GM19240 (cell line): ENCODE results near the gene AHNAK2.

ENCODE experiments used
- DNase-seq: peaks from one replicate; pipeline ENCODE4 v3.0.0; 2011; ENCODE audit warnings: low spot score; ENCODE audit not compliant: insufficient read length

The AHNAK2 gene

GRCh38 chr14:104973385-104974145 is 4.6 kb downstream of the AHNAK2 start:
- no peak for DNase-seq

- no peak for DNase-seq
Measured at GRCh38 chr14:104973135-104973384, 5.1 kb downstream of the AHNAK2 start.

DNA sequence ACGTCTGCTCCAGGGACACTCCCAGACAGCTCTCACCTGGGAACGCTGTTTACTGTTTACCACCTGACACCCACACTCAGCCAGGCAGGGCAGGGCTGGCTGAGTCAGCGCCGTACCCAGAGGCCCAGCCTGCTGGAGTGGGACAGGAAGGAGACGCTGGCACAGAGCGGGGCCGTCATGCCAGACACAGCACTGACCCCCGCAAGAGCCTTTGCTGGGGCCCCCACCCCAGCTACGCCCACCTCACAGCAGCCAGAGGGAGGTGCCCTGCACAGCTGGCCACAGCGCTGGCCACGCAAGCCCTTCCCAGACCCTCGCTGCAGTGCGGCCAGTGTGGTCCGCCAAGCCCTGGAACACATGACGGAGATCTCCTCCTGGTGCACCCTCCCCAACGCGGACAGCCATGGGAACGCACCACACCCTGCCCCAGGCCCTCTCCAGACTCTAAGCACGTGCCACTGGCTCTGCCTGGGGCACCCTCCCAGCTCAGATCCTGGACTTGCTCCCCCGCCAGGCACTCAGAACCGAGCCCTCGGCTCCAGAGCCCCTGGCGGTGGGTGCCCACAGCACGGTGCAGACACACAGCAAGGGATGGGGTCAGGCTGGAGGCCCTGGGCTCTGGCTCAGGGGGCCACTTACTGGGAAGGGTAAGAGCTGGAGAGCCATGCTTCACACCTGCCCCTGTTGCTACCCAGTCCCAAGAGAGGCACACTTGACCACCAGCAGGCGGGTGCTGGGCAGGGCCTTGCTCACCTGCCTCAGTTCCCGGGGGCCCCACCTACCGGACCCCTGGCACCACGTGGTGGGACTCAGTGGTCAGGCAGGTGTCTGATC is 5.7 kb downstream of the AHNAK2 start:
- no peak for DNase-seq

GRCh38 chr14:104971447-104972240 is 6.5 kb downstream of the AHNAK2 start:
- no peak for DNase-seq

- no peak for DNase-seq
Measured at GRCh38 chr14:104970231-104971068, 7.7 kb downstream of the AHNAK2 start.

DNA sequence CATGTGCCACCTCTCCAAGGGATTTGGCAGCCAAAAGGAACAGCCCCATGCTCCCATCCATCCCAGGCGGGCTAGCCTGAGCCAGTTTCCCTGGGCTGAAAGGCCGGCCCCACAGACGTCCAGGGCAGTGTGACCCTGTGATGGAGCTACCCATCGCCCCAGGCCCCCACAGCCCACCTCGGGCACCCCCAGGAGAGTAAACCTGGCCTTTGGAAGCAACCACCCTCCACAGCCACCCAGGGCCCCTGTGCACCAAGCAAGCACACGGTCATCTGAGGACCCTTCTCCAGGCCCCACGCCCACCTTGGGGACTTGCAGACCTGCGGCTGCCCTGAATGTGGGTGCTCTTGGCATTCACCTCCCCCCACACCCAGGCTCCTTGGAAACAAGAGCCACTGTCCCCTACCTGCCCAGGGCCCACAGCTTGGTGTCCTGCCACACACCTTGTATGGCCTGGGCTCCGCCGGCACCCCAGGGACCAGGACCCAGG is 8.4 kb downstream of the AHNAK2 start:
- DNase-seq: no peak

DNA sequence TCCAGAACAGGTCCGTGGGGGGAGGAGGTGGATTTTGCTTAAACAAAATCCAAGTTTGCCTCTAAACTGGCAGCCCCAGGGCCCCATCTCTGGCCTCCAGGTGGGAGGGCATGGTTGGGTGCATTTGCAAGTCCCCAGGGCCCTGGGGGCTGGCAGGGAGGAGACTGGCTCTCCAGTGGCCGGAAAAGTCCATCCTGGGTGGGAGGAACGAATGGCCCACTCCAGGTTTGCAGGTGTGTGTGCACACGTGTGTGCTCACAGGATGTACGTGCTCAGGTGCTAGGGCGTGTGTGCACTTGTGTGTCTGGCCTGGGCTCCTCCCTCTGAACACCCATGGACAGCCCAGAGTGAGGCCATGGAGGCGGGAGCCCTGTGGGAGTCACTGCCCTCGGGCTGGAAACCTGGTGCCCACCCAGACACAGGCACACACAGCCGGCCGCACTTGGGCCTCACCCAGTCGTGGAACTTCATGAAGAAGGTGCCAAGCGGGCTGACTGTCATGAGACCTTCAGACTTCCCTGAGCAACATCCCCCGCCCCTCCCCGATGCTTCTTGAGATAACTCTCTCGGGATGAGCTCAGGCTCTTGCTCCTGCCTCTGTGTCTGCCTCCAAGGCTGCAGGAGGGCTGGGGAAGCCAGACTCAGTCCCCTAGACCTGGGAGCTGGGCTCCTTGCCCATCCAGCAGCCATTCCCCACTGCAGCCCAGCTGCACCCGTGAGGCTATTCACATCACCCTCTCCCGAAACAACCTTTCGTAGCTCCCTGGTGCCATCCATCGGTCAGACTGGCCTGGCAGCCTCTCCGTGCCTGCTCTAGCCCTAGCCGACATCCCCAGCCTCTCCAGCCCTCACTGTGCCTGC is 9.4 kb downstream of the AHNAK2 start:
- DNase-seq: no peak

DNA sequence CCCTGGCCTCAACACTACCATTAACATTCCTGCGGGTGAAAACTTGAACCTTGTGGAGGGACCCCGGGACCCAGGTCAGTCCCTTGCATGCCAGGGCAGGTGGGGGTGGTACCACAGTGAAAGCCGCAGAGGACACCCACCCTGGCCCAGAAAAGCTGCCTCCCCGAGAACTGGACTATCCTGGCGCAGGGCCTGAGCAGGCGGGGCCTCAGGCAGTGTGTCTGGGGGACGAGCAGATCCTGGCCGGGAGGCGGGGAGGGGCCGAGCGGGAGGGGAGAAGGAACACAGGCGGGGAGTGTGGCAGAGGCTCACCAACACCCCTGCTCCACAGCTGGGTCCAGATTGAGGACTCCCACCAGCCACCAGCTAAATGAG is 10.0 kb downstream of the AHNAK2 start:
- DNase-seq: no peak

DNA sequence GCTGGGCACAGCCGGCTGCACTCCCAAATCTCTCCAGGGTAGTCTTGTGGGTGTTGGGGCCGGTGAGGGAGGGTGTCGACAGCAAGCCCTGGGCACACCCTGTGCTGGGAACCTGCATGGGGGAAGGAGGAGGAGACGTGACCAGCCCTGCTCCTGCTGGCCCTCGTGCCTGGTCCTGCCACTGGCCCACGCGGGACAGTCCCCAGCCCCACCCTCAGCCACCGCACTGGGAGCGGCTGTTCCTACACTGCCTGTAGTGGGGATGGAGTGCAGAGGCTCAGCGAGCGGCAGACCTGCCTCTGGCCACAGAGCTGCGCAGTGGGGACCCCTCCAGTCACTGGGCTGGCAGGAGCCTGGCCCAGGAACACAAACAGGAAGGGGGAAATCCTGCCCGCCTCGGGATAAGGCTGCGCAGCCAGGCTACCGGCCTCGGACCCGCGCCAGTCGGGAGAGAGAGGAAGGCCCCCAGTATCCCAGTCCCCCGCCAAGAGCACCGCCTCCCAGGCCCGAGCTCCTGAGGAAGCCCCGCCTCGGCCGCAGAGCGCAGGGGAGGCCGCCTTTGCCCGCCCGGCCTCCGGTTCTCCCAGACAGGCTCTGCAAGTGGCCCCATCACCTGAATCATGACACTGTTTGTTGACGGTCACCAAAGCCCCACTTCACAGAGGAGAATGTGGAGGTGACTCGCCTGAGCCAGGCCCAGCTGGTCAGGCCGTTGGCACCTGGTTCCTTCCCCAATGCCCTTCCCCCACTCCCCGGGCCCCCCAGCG is 10.6 kb downstream of the AHNAK2 start:
- DNase-seq: no peak

DNA sequence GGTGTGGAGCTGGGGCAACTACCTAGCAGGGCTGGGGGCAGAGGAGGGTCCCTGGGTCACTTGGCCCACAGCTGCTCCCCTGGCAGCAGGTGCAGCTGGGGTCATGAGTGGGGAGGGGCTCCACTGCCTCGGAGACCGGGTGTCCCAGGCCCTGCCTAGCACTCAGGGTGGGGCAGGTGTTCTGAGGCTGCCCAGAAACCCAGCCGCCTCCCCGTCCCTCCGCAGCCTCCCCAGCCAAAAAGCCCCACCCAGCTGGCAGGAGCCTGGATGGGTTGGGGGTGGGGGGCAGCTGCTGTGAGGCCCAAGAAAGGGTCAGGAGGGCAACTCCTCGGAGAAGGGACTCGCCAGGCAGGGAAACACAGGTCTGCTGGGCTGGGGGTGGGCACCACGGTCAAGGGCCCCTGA is 11.2 kb downstream of the AHNAK2 start:
- no peak for DNase-seq

DNA sequence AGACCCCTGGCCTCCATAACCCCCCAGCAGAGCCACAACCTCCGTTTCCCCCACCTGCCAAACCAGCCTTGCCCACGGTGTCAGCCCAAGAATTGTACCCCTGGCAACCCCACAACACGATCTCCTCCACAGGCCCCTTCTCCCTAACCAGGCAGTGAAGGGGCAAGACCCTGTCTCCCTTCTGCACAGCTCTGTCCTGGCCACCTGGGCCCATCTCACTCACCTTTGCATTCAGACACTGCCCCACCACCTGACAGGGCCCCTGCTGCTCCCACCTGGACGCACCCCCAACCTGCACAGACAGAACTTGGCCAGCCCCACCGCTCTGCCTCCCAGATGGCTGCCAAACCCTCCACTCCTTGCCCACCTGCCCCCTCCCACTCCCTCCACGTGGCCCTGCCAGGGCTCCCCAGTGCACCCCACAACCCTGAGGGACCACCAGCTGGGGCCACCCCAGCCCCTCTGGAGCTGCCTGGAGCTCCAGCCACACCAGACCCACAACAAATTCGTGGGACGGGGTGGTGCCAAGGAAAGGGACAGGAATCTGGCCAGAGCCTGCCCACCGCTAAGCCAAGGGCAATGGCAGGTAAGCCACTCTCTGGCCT is 11.8 kb downstream of the AHNAK2 start:
- DNase-seq: no peak

DNA sequence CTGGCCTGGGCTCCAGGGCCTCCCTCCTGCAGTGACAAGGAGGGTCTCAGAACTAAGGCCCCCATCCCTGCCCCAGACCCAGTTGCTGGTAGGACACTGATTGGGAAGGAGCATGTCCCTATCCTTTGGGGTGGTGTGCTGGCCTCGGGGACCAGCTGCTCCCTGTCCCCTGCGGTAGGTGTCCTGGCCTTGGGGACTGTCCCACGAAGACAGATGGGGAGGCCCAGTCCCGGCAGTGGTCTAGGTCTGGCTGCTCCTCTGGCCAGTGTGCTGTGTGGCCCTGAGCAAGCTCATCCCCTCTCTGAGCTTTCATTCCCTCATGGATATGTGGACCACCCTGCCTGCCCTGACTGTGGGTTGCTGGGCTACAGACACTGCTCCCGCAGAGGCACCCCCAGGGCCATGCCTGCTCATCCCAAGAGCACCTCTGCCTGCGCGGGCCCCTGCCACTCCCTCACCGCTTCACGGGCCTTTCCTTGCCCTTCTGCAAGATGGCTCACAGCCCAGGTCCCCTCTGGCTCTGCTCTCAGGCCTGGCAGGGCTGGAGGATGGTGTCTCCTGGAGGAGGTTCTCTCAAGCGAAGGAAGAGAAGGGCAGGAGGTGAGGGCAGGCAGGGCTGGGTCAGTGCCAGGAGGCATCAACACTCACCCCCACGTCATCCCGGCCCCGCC is 12.5 kb downstream of the AHNAK2 start:
- no peak for DNase-seq

GRCh38 chr14:104964546-104964945 is 13.6 kb downstream of the AHNAK2 start:
- no peak for DNase-seq

GRCh38 chr14:104957146-104958113 is 20.7 kb downstream of the AHNAK2 start:
- no peak for DNase-seq

DNA sequence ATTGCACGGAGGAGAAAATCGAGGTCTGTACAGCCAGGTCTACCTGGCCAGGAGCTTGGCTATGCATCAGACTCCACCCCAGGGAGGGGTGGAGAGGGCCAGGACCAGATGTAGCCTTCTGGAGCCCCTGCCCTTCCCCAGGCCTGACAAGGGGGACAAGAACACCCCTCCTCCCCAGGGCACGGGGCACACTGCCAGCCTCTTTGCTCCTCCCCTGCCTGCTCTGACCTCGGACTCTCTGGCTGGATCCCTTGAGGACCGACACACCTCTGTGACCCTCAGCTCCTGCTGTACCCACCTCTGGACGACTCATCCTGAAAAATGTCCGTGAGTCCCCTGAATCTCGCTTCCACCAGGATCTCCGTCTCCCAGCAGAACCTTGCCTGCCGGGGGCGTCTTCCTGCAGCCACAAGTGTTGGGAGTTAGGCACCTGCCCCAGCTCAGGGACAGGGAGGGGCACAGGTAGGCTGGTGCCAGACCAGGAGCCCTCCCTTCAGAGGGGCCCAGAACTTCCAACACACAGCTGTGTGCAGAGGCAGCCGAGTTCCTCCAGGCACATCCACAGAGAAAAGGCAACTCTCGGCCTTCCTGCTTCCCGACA is 21.8 kb downstream of the AHNAK2 start:
- no peak for DNase-seq

- DNase-seq: no peak
Measured at GRCh38 chr14:104955396-104955770, 22.8 kb downstream of the AHNAK2 start.
